Stimulated activated CD4-positive, alpha-beta T cell treated with anti-CD3 and anti-CD28 coated beads, Interleukin-2, amount 100 ng/mL, for 48 hours (primary cell): ENCODE measurements around the gene CRMP1.

Experiments used
- DNase-seq, 2 donors: peaks; one replicate each; pipeline ENCODE4 v3.0.0-alpha.2; 2020

The CRMP1 gene

DNA sequence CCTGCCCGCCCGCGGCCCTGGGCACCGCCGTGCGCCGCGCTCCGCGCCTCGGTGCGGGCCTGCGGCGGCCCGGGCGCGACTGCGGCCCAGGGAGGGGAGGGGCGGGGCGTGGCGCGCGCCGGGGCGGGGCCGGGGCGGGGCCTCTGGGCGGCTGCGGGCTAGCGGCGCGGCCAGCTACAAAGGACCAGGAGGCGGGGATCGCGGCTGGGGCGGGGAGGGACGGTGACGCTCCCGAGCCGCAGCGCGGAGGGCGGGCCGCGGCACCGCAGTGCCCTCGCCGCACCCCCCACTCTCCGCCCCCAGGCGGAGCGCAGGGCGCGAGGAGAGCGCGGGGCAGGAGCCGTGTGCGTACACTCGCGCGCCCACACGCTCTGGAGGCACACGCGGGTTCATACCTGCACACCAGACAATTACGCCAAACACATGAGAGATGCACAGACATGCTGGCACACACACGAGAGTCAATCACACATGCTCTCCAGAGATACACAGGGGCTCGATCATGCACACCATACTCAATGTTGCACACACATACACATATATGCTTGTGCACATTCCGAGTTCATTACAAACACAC lies at the start of gene CRMP1:
TSS of gene CRMP1 (minus strand) at position 83 of the 577 bp plus-strand sequence. CDS start 117 bp downstream, outside the sequence.
- no peak for DNase-seq

DNA sequence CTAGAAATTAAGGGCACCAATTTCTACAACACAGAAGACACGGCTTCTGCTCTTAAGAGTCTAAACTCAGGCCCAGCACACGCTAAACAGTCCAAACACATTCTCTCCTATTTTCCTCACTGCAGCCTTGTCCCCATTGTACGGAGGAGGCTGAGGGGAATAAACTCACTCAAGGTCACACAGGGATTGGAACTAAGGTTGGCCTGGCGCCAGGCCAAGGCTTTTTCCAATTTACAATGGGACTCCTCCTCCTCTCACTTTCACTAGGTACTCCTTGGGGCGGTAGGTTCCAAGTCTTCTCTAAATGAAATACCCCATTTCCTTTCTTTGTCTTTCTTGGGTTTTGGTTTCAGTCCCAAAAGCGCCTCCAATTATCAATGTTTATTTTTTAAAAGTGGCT lies 48.7 kb upstream of the CRMP1 start:
- DNase-seq = no peak

DNA sequence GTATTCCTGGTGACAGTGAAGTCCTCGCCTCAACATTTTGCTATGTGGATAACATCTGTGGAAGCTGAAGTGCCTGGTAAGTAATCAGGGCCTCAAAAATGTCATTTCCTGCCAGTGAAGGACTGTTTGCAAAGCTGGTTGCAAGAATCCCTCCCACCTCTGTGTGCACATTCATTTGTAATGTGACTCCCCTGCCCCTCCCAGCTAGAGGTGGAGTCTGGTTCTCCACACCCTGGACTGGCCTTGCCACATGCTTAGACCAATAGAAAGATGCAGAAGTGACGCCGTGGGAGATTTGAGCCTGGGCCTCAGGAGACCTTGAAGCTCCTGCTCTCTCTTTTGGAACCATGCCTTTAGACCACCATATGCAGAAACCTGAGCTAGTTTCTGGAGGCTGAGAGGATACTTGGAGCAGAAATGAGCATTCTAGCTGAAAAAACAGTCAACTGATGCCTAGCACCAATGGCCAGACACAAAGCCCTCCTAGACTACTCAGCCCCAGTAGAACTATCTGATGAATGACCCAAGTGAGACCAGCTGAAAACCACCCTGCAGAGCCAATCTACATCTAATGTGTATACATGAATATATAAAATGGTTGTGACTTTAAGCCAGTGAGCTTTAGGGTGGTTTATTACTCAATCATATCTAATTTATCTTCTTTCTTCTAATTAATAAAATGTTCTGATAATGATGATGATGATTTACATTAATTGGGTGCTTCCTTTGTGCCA lies 47.8 kb upstream of the CRMP1 start:
- DNase-seq = no peak

DNA sequence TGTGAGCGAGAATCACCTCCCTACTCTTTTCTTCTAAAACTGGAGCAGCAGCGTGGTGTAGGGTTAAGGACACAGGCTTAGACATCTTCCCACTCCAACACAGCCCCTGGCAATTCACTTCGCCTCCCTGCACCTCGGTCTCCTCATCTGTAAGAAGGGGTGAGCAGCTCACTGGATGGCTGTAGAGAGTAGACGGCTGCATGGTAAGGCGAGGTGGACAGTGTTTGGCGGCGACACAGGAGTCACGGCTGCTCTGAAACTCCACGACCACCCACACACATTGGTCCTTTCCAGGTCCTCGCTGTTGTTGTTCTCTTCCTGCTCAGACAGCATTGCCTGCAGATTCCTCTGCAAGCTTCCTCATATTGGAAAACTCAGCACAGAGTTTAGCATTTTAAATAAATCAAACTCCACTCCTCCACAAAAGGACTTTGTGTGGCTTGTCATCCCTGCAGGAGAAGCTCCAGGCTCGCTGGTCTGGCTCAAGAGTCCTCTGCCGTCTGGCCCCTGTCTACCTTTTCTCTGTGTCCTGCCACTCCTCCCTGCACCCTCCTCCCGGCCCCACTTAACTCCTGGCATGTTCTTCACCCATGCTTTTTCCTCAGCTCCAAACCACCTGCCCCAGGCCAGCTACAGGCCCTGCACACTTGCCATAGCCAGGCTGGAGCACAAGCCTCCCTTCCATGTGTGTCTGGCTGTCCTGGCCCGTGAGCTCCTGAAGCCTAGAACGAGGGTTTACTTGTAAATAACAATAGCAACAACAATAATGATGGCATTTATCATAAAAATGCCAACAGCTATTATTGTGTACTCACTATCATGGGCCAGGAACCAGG lies 41.3 kb upstream of the CRMP1 start:
- no peak for DNase-seq

DNA sequence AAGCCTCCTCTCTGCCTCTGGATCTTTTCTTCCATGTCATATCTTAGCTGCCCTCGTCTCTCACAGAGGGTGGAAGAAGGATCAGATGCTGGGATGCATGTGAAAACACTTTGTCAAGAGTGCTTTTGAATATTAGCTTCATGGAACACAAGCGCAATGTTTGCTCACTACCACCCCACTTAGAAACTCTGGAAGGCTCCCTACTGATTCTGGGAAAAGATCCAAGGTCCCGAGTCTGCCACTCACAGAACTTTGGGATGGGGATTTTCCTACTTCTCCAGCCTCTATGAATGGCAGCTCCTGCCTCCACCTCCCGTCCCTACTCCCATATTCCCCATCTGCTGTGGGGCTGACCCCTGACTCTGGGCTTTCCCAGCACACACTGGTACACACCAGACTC lies 40.2 kb upstream of the CRMP1 start:
- no peak for DNase-seq

DNA sequence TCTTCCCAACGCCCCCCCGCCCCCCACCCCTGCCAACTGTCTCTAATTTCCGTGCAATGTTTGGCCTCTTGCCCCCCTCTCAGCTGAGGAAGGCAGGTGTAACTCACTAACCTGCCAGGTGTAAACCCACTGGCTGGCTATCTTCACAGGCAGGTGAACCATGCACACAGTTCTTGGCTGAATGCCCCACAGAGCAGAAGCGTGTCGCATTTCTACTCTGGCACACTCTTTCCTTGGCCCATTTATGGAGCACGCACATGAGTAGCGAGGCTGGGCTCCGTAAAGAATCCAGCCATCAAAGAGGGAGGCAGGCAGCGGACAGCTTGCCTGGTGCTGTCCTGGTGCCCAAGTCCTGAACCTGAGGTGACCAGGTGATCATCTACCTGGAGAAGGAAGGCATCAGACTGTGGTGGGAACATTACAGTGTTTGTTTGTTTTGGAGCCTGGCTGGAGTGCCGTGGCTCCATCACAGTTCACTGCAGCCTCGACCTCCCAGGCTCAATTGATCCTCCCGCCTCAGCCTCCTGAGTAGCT lies 39.2 kb upstream of the CRMP1 start:
- DNase-seq = no peak

DNA sequence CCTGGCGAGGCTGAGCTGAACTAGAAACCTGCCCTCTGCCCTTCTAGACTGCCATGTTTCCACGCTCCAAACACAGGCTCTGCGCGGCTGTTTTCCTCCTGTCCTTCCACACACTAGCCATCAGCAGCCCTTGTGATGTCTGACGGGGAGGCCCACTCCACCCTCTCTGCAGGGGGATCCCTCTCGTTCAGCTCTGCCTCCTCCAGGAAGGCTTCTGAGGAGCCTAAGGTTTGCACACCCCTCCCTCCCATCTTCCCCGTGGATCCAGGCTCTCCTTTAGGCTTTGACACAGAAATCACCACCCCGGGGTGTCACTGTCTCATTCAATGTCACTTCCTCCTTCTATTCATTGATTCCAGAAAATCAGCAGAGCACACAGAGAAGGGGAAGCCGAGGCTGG lies 38.6 kb upstream of the CRMP1 start:
- no peak for DNase-seq

DNA sequence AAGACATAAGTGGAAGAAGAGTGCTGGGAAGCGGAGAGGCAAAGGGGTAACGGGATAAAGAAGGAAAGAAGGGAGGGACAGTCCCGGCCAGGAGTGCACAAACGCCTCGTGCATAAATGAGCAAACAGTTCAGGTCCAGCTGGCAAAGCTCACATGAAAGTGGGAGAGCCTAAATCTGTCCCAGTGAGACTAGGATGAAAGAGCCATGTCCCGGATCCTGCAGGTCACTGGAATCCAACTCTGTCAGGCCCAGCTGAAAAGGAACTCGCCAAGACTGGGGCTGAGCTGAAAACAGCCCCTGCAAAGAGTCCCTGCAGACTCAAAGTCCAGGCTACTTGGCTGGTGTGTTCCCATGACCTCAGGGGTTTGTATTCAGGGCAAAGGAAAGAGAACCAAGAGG lies 38.0 kb upstream of the CRMP1 start:
- no peak for DNase-seq

DNA sequence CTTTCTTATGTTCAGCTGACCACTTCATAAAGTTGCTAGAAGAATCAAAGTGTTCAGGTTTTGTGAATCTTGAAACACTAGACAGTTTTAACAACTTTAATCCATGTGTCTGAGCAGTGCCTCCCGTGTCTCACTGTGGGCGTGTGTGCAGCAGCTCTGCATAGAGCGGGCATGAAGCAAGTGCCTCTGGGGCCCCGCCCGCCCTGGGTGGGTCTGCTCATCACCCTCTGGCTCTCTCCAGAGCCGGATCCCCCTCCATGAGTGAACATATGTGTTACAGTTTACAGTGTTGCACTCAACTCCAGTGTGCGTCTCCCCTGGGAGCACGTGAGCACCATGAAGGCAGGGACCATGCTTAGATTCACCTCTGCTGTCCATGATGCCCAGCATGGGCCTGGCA lies 37.6 kb upstream of the CRMP1 start:
- DNase-seq = no peak

DNA sequence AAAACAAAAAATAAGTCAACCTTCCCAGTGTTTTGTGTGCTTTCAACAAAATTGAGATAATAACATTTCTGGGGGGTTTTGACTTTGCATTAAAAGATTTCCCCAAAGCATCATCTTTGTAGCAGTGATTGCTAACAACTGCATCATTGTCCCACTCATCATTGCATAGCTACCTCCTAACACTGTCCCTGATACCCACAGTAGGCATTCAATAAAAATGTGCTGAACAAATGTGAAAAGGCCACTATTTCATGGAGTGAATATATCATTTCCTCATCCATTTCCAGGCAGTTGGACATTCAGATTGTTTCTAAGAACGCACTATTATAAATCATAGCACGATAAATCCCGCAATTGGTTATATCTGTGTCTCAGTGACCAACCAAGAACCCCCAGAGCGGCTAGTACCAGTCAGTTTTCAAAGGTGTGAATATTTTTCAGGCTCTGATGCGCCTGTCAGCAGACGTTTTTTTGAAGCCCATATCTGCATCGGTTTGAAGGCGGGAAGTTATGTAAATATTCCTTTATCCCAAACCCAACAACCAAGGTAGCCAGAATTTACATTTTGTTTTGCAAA lies 36.0 kb upstream of the CRMP1 start:
- DNase-seq = no peak

DNA sequence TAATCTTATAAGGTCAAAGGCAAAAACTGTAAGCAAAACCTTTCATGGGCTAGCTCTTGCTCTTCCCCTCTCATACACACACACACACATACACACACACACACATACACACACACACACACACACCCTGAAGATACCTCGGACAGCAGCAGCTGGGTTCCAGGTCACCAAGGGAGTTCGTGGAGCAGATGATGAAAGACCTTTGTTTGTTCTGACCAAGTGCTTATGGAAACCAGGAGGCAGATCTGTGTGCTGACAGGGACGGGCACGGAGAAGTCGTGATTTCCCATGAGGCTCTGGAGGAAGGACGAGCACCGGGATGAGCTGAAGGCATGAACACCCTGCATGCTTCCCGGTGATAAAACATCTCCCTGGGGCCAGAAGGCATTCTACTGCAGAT lies 35.4 kb upstream of the CRMP1 start:
- DNase-seq = no peak

DNA sequence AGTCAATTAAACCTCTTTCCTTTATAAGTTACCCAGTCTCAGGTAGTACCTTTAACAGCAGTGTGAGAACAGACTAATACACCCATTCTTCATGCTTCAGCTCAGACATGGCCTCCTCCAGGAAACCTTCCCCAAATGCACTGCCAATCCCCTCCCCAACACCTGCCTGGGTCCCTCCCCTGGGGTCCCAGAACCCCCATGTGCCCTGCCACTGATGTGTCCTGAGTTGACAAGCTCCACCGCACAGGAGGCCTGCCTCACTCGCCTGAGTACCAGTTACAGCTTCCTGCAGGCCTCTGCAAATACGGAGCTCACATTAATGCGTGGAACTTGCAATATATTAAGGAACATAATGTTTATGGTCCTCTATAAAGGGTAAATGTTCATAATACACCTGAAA lies 34.9 kb upstream of the CRMP1 start:
- no peak for DNase-seq

DNA sequence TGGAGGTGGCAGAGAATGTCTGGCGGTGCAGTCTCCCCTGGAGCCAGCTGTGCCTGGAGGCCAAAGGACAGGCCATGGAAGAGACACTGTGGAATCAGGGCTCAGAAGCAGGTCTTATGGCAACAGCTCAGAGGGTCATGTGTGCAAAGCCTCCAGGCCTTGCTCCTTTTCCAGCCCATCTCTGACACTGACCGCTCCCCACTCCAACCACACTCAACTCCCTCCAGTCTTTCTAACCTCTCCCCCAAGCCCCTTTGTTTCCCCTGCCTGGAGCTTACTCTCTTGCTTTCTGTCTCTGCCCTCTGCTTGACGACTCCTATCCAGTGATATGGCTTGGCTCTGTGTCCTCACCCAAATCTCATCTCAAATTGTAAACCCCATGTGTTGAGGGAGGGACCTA lies 34.2 kb upstream of the CRMP1 start:
- DNase-seq = no peak

DNA sequence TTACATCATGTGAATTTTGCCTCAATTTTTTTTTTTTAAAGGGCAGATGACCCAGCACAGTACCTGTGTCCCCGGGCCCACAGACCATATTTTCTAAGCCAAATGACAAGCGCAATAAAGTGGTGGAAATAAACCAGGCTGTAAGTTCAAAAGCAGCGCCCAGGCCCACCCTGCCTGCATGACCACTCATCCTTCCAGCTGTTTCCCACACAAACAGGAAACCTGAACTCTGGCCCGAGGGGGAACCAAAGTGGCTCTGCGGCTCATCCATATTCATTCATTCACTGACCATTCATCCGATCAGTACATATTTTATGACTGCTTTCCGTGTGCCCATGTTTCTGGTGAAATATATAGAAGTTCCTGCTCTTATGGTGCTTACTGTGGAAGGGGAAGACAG lies 33.7 kb upstream of the CRMP1 start:
- no peak for DNase-seq

DNA sequence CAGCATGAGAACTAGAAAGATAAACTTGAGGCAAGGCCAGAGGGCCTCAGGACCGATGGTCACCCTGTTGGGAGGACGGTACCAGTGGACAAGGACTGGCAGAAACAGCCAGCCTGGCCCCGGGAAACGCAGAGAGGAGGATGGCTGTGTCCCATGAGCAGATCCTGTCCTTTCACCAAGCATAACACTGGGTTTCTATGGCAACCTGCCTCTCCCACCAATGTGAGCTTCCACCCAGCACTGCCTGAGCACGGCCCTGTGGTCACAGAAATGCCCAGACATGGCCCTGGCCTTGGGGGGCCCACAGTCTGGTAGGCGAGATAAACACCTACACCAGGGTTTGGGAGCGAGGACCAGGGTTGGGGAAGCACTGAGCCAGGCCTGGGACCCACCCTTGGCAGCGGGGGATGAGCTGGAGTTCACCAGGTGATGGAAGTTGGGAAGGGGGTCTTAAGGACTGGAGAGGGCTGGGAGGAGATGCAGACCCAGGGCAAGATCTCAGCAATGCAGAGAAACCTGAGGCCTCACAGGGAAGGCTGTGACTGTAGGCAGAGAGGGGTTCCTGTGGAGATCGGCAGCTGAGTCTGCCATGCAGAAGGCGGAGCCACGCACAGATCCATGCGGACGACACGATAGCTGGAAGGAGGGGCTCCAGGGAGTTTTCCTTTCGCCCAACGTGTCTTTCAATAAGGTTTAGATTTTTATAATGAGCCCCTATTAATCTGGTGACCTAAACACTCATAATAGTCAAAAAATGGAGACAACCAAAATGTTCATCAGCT lies 32.7 kb upstream of the CRMP1 start:
- no peak for DNase-seq

DNA sequence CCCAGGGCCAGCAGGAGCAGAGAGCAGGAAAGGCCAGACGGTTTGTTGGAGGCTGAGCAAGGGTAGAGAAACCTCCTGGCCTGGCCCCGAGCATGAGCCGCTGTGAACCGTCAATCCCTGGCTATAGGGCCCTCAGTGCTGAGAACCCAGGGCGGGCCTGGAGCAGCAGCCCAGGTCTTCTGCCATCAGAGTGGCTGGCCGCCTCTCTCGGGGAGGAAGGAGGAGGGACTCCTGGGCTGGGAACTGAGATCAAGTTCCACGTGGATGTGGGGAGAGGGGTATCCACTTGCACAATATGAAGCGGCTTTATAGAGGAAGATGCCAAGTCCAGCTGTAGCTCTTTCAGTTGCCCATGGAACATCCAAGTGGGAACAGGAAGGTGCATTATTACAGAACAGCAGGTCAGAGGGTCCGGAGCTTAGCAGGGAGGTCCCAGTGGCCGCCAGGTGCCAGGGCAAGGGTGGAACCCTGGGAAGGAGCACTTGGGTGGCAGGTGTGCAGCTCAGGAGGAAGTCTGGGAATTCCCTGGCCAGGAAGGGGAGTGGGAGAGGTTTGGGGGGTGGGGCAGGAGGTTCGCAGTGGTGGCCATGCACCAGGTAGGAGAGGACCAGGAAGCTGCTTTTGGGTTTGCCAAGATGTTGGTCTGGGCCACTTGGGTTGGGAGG lies 31.7 kb upstream of the CRMP1 start:
- no peak for DNase-seq

DNA sequence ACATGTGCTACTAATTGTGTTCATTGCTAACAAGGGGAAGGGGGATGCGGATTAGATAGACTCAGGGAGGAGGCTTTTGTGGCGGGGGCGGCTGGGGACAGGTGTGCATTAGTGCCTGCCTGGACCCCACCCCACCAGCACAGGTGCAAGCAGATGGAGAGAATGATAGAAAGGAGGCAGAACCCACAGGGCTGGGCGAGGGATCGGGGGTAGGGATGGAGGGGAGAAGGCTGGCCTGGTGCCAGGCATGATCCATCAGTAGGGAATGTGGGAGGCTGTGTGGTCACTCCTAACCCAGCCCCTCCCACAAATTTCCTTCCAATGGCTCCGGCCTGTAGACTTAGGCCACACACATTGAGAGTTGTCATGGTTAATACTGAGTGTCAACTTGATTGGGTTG lies 30.5 kb upstream of the CRMP1 start:
- DNase-seq = no peak

DNA sequence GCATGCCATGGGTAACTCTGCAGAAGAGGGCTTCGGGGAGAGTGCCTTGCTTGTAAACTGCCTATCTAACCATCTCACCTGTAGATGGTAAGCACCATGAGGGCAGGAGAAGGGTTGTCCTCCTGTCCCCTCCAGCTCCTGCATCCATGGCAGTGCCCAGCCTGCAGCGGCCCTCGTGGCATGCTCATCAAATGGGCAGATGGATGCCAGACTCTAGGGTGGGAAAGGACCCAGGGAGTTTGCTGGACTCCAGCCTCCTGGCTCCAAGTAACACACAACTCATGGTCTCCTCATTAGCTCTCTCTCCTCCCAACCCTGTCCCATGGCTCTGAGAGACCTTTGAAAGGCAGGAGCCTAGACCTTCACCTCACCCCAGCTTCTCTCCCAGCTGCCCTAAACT lies 29.7 kb upstream of the CRMP1 start:
- no peak for DNase-seq

DNA sequence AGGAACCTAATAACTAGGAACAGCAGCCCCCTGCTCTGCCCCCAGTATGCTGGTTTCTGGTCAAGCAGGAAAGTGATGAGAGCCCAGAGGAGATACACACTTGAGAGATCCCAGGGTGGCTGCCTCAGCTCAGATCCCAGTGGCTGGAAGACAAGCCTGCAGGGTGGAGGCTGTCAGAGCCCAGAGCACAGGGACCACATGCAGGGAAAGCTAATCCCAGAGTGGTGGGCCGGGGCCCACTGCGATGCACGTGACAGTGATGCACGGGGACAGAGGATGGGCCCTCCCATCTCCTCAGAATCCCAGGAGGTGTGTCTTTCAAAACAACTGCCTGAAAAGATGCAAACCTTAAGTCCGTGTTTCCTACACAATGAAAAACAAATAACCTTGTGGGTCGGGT lies 29.1 kb upstream of the CRMP1 start:
- no peak for DNase-seq

DNA sequence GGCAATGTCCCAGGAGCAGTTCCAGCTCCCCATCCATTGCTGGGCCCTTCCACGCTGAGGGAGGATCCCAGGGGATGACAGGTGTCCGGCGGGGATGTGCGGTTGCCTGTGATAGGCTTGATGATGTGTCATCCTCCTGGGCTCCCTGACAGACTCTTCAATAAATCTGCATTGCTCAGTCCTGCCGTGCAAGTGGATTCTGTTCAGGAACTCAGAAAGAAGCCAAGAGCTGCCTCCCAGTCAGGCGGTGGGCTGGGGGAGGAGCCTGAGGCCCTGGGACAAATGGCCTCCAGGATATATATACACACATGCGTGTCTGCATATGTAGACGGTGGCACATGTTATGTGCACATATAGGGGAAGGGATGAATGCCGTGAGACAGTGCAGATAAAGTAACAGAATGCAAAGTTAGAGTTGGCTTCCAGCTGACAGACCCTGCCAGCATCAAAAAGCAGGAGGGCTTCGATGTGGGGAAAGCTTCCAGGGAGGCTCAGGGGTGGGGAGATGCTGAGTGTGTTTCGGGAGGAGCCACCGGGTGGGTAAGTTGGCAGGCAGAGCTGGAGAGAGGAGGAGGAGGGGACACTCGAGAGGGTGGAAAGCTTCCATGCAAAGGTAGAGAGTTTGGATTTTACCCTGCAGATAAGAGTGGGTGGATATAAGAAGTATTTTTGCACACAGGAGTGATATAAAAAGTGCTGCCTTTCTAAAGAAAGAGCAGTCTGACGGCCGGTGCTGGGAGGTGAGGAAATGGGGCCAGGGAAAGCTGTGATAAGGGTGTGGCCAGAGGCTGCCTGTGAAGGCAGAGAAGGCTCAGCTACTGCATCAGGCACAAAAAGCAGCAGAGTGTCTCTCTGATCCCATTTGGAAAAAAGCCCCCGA lies 28.5 kb upstream of the CRMP1 start:
- DNase-seq = no peak

DNA sequence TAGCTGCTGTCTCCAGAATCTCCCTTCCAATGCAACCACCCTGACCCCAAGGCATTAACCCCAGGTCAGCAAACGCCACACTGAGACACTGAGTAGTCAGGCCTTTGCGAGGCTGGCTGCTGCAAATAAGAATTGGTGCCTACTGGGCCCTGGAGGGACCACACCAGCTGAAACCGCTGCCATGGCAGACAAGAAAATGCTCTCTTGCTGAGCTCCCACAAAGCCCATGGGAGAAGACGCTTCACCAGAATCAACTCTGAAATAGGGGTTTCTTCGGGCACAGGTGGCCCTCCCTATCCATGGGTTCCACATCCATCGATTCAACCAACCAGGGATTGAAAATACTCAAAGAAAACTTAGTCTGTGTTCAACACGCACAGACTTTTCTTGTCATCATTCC lies 26.7 kb upstream of the CRMP1 start:
- DNase-seq = no peak
